GM19240 (cell line): ENCODE data around the gene YPEL2.
"Not testable (repeated sequence)": the region's sequence is repeated elsewhere in the genome, so short reads cannot be mapped to it uniquely, and the experiment has no call there.

Source experiments
- DNase-seq: peaks from one replicate; pipeline ENCODE4 v3.0.0; 2011; ENCODE audit warnings: low spot score; ENCODE audit not compliant: insufficient read length

The YPEL2 gene

GRCh38 chr17:59375857-59376256, 44.4 kb downstream of the YPEL2 start:
- peak; percentile 29 for DNase-seq

- no peak for DNase-seq
Observed at GRCh38 chr17:59376506-59376905, 45.1 kb downstream of the YPEL2 start.

- no peak for DNase-seq
Observed at GRCh38 chr17:59377410-59377809, 46.0 kb downstream of the YPEL2 start.

- DNase-seq: no peak
Observed at GRCh38 chr17:59378675-59379074, 47.2 kb downstream of the YPEL2 start.

GRCh38 chr17:59380474-59380873, 49.0 kb downstream of the YPEL2 start:
- DNase-seq: no peak

- DNase-seq: no peak
Observed at GRCh38 chr17:59381716-59382570, 50.5 kb downstream of the YPEL2 start.

- DNase-seq: no peak
Observed at GRCh38 chr17:59383893-59384292, 52.4 kb downstream of the YPEL2 start.

- no peak for DNase-seq
Observed at GRCh38 chr17:59387351-59388068, 56.1 kb downstream of the YPEL2 start.

- no peak for DNase-seq
Observed at GRCh38 chr17:59388069-59388556, 56.7 kb downstream of the YPEL2 start.

GRCh38 chr17:59389066-59389465, 57.6 kb downstream of the YPEL2 start:
- no peak for DNase-seq

GRCh38 chr17:59391021-59391420, 59.6 kb downstream of the YPEL2 start:
- no peak for DNase-seq

- DNase-seq: no peak
Observed at GRCh38 chr17:59392973-59393679, 61.7 kb downstream of the YPEL2 start.

GRCh38 chr17:59393742-59394410, 62.4 kb downstream of the YPEL2 start:
- DNase-seq: not testable (repeated sequence)

- DNase-seq: no peak
Observed at GRCh38 chr17:59396134-59396826, 64.8 kb downstream of the YPEL2 start.

GRCh38 chr17:59397316-59398073, 66.0 kb downstream of the YPEL2 start:
- DNase-seq: no peak

GRCh38 chr17:59399914-59400313, 68.5 kb downstream of the YPEL2 start:
- DNase-seq: no peak

GRCh38 chr17:59400858-59401257, 69.4 kb downstream of the YPEL2 start:
- DNase-seq: no peak

- no peak for DNase-seq
Observed at GRCh38 chr17:59401274-59401673, 69.8 kb downstream of the YPEL2 start.

GRCh38 chr17:59401725-59402124, 70.3 kb downstream of the YPEL2 start:
- no peak for DNase-seq

GRCh38 chr17:59402760-59403159, 71.3 kb downstream of the YPEL2 start:
- DNase-seq: no peak
